Measurements from ENCODE around the gene SLIT1.

The SLIT1 gene

DNA sequence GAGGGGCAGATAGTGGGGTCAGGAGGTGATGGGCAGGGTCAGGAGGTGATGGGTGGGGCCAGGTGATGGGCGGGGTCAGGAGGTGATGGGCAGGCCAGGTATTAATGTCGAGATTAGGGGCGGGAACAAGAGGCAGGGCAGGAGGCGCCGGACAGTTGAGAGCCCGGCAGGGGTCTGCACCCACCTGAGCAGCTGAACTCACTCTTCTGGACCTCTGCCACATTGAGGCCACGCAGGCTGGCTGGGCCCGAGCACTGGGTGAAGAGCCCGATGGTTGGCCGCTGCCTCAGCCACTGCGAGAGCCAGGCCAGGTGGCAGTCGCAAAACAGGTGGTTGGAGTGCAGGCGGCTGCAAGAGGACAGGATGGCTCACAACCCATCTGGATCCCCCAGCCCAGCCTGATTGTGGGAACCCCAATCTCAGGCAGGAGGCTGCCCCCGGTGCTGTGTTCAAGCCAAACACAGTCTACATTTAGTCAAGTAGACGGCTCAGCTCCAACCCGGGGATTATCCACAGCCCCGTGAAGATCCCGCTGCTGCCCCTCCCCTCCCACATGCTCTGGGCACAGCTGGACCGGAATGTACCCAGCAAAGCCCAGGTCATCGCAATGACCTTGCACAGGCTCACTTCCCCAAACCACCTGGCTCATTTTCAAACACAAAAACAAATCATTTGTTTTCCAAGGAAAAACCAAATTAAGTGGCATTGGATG lies 122.3 kb downstream of the SLIT1 start:
- DNase-seq (ENCODE audit: low spot score): no peak

DNA sequence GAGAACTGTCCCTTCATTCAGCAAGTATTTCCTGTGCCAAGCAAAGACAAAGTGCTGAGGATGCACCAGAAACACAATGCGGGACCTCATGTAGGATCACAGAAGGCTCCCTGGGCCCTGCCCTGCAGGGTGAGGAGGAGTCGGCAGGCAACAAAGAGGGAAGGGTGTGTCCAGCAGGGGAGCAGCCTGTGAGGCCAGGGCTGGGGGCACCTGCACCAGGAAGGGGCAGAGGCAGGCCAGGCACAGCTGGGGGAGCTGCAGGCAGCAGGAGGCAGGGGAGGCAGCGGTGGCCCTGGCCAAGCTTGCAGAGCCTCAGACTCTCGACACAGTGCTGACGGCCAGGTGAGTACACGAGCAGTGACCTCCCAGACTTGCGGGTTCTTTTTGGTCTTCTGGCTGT lies 123.3 kb downstream of the SLIT1 start:
- no peak for DNase-seq (ENCODE audit: low spot score)

DNA sequence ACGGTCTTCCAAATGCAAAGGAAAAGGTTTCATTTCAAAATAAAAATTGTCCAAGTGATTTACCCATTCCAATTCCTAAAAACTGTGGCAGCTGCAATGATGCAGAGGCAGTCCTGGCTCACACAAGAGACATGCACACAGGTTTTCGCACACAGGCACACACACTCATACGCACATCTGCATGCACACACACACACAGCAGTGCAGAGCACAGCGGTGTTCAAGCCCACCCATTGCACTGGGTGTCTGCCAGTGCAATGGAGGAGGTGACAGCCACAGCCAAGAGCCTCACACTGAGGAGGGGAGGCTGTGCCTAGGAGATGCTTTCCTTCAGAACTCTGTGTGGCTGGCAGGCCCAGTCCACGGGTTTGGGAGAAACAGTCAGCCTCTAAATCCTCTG lies 123.7 kb downstream of the SLIT1 start:
- DNase-seq (ENCODE audit: low spot score): no peak

DNA sequence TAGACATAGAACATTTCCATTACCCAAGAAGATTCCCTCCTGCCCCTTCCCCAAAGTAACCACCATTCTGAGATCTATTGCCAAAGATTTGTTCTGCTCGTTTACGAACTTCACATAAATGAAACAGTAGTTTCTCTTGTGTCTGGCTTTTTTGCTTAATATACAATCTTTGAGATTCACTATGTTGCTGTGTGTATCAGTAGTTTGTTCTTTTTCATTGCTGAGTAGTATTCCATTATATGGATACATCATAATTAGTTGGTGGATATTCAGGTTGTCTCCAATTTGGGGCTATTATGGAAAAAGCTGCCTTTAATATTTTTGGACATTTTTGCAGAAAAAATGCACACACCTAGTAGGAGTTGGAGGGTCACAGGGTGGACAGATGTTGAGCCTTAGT lies 124.3 kb downstream of the SLIT1 start:
- no peak for DNase-seq (ENCODE audit: low spot score)

DNA sequence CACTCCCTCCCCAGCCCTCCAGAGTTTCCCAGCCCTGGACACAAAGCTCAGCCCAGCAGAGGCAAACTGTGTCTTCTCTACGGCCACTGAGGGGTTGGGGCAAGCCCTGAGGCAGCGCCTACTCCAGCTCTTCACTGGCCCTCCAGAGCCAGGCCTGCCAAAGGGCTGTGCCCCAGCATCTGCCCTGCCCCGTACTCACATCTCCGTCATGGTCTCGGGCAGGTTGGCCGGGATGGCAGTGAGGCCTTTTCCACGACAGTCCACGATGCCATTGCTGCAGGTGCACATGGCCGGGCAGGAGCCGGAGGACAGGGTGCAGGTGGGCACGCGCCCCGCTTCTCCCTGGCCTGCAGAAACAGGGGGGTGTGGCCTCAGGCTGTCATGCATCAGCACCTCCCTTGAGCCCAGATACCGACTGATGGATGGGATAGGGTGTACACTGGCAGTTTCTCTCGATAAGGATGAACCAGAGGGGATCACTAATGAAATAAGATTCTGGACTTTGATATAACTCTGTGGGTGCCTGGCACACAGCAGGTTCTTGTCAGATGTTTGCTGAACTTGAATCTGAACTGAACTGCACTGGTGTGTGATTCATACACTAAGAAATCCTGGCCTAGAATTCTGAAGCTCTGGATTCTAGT lies 125.2 kb downstream of the SLIT1 start:
- DNase-seq (ENCODE audit: low spot score): no peak

DNA sequence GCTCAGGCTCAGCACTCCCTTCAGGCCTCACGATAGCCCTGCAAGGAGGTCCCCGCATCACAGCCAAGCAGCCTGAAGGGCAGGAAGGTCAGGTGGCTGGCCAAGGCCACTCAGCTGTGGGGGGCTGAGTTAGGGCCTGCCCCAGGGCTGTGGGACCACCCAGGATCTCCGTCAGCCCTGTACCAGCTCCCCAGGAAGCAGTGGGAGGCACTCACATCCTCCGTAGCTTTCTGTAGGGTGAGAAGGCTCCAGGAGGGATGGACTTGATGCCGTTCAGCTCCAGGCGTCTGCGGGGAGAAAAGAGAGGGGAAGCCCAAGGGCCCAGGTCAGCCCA lies 125.9 kb downstream of the SLIT1 start:
- no peak for DNase-seq (ENCODE audit: low spot score)

DNA sequence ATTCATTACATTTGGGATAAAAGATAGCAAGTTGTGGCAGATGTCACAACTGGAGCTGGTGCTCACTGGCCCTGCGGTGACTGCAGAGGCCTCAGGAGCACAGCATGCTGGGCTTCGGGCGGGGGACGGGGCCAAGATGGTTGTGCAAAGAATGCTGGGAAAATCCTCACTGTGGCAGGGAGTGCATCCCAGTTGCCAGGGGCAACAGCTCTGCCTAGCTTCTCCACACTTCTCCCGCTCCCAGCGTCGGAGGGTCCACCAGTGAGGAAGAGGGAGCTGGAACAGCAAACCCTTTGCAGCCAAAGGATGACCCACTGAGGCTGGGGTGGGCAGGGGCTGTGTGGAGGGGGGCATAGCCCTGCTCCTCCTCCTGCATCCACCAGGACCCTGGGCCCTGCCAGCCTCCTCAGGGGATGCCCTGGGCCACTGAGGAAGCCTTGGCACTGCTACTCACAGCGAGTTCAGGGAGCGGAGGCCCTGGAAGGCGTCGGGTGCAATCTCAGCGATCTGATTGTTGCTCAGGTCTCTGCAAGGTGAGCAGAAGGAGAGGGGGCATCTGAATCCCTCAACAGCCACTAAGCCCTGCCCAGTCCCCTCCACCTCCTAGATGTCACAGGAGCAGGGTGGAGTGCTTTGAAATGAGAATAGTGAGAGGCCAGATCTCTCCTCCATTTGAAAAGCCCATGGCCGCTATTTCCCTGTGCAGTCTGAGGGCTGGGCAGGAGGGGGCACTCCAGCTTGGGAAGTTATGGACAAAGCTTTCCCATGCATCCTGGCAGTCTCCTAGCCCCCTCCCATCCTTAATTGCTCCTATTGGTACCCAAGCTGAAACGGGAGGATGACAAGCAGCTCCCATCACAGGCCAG lies 126.5 kb downstream of the SLIT1 start:
- peak; percentile 90 for DNase-seq (ENCODE audit: low spot score)

DNA sequence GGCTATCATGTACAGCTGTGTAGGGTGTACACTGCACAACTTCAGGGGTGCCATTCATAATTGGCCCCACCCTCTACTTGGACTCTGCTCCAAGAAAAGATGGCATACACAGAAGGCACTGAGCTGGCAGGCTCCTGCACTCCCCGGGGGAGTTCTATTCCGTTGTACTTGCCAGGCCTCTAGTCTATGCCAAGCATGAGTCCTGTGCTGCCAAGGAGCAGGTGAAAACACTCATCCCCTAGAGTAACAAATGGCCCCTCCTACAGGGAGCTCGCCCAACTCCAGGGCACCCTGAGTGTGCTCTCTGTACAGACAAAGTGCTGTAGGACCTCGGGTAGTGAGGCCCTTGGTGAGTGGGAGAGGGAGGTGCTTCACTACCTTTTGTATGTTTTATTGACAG lies 127.2 kb downstream of the SLIT1 start:
- peak; percentile 88 for DNase-seq (ENCODE audit: low spot score)

DNA sequence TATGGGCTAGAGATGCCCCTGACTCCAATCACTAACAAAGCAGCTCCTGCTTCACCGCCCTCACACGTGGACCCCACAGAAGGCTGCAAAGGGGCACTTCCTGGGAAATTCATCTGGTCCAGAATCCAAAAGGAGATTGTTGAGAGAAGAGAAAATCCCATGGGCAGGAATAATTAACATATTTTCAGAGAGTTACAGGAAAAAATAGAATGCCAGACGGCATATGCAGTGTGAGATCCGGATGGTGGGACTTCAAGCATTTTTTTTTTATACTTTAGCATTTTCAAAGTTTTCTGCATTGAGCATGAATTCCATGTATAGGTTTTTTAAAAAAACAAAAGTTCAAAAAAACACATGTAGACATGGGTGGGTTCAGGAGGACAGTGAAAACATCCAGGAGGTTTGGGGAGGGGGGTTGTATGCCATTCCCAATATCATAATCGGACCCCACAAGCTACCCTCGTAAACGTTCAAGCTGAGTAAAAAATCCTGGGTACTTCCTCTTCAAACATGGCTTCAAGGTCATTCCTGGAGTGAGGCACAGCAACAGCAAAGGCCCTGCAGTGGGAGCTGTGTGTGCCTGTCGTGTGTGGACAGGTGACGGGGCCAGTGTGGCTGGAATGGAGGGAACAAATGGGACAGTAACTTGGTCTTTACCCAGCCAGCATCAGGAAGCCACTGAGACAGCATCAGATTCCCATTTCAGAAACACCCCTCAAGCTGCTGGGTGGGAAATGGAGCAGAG lies 128.1 kb downstream of the SLIT1 start:
- DNase-seq (ENCODE audit: low spot score): no peak

DNA sequence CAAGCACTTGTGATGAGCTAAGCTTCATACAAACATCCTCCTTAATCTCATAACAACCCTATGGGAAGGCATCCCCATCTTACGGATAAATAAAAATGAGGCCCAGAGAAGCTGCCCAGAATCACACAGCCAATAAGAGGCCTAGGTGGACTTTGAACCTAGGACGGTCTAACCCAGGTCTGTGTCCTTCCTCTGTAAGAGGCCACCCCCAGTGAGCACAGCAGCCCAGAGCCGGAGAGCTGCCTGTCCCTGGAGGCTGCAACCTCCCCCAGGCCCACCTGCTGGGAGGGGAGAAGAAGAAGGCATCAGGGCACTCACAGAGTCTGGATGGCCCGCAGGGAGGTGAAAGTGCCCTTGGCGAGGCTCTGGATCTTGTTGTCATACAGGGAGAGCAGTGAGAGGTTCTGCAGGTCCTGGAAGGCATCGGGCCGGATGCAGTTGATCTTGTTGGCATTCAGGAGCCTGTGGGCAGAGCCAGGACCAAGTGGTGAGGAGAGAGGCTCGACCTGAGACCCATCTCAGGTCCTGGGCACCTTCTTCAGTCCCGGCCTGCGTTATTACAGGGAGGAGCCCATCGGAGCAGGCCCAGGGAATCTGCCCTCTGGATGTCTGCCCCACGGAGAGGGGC lies 129.6 kb downstream of the SLIT1 start:
- DNase-seq (ENCODE audit: low spot score): no peak

DNA sequence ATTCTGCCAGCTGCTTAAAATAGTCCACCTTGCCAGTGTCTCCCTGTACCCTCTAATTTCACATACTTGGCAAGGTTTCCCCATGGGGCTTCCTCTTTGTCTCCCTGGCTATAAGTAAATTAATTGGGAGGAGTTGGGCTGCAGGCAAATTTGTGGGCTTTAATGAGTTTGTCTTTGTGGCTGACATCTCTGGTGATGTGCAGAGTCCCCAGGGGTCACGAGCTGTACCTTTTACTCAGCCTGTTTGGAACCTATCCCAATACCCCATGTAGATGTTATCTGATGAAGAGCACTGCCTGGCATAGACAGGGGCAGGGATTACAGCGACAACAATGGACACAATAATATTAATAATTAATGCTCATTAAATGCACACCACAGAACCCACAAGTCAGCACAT lies 132.5 kb downstream of the SLIT1 start:
- no peak for DNase-seq (ENCODE audit: low spot score)

DNA sequence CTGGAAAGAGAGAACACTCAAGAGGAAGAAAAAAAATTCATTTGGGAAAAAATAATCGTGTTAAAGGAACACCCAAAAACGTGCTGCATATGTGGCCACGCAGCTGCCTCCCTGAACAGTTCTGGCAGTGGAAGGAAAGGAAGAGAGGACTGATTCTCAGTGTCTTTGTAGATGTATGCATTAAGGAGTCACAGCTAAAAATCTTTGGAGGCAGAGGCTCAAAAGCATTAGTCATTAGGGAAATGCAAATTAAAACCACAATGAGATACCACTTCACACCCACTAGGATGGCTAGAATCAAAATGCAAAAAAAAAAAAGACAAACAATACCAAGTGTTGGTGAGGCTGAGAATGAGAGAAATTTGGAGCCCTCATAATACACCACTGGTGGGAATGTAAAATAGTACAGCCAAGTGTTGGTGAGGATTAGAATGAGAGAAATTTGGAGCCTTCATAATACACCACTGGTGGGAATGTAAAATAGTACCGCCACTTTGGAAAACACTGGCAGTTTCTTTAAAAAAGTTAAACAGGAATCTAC lies 134.7 kb downstream of the SLIT1 start:
- DNase-seq (ENCODE audit: low spot score): no peak

DNA sequence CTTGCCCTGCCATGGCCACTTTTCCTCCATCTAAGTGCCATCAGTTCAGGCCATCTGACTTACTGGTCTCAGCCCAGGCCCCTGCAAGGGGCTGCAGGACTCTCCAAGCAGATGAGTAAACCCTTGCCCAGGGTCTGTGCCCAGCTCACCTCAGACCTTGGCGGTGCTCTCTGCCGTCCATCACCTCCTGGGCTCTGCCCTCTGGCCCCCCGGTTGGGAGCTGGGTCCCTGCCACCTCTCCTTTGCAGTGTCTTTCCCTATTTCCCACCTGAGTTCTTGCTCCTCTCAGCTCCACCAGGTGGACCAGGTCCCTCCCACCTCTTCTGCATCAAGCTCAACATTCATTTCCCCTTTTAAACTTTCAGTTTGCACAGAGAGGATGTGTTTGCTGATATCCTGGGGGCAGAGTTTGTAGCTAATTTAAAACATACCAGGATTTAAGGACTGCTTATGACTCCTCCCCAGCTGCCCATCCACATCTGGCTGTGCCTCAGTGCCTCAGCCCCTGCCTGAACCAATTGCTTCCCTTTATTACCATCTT lies 135.5 kb downstream of the SLIT1 start:
- no peak for DNase-seq (ENCODE audit: low spot score)

DNA sequence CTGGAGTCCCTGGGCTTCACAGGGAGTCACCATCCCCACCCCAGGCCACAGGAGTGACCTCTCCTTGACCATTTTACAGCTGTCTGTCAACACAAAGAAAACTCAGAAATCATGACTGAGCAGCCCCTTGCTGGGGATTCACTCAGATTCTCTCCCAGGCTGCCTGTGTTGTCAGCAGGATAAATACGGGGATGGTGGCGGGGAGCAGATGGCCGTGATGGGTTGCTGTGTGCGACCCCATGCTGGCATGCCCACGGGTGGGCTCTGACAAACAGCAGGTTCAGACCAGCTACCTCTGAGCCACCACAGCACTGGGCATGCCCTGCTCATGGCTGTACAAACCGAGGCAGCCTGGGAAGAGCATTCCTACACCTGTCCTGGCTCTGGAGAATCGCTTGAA lies 136.1 kb downstream of the SLIT1 start:
- no peak for DNase-seq (ENCODE audit: low spot score)

DNA sequence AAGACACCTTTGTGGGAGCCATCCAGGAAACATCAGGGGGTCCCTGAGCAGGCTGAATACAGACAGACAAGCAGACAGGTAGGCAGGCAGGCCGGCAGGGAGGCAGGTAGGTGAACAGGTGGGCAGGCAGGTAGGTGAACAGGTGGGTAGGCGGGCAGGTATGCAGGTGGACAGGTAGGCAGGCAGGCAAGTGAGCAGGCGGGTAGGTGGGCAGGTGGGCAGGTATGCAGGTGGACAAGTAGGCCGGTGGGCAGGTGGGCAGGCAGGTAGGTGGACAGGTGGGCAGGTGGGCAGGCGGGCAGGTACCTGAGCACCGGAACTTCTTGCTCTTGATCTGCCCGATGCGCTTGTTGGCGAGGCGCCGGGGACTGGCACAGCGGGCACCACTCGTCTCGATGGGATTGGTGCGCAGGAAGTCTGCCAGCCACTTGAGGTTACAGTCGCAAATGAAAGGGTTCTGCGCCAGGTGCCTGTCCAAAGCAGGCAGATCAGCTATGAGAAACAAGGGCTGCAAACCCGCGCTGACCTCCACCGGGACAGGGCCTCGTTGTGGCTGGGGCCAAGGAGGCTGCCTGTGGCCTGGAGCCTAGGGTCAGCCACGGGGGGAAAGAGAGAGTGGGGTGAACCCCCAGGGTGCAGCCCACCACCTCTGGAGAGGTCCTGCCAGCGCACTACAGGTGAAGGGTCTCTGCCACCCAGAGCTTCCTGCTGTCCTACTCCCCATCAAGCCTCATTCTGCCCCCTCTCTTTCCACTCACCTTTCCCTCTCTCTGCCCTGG lies 136.9 kb downstream of the SLIT1 start:
- DNase-seq (ENCODE audit: low spot score): no peak

DNA sequence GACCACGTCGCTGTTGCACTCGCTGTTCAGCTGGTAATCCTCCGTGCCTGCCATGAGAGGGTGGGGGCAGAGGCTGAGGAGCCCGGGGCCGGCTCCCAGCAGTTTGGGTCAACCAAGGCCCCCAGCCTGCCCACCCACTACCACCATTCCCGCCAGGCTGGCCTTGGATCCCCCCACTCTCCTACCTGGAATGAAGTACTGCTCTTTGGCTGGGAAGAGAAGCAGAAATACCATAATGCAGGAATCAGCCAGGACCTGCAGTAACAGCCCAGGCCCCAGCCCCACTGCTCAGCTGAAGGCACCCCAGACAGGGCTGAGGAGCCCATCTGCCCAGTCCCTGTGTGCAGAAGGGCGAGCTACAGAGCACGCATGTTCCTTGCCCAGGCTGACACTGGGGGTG lies 138.0 kb downstream of the SLIT1 start:
- no peak for DNase-seq (ENCODE audit: low spot score)

DNA sequence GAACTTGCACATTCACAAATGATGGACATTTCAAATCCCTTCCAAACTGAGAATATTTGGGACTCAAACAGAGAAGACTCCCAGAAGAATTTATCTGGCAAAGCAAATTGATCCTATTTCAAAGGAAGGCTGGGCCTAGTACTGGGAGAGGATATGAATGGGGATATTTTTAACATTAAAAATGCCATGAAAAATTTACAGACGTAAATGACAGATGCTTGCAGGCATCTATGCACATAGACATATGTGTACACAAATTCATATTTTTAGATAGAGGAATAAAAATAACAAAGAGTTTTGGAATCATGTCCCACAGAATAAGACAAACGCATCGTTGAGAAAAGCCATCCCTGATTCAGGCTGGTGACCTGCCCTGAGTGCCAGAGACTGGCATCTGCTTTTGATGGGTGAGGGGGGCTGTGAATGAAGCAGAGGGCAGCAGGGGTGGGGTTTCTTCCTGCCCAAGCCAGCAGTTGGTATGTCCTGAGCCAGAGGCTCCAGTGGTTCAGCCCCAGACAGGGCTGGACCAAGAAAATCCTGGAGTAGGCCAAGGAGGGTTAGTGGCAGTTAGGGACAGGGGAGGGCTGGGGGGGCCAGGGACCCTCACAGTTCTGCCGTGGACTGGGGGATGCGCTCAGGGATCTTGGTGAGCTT lies 138.5 kb downstream of the SLIT1 start:
- DNase-seq (ENCODE audit: low spot score): no peak

DNA sequence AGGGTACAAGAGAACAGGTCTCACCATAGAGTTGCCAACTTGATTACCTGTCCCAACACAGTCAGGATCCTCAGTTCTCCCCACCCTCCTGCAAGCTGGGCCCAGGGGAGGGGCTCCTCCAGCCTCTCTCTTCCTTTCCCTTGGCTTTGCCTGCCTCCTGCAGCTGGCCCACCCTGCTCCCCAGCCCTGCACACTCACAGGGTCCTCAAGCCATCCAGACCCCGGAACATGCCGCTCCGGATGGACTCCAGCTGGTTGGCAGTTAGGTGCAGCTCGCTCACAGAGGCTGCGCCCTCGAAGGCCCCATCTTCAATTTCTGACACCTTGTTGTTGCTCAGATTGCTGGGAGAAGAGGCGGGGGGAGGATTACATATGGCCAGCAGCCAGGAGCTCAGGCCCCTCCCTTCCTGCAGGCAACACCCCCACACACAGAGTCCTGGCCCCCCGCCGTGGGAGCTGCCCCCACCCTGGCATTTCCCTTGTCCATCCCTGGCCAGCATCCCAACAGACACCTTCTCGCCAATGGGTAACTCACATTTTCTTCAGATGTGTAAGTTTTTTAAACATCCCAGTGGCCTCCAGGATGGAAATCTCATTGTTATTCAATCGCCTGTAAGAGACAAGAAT lies 139.2 kb downstream of the SLIT1 start:
- DNase-seq (ENCODE audit: low spot score): no peak

DNA sequence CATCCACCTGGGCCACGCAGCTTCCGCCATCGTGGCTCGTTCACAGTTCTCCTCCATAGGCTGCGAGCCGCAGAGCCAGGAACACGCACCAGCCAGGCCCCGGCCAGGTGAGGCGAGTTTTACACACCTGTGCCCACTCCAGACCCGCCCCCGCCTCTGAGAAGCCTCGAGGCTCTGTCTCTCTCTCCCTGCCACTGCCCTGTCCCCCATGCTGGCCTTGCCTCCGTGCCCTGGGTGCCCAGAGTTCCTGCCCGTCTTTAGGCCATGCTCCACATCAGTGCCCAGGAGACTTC lies 142.2 kb downstream of the SLIT1 start:
- no peak for DNase-seq (ENCODE audit: low spot score)
